ENCODE data around the gene ATP1A4. TPM values are rescaled to one million over a fixed set of nuclear protein-coding genes. Genes with fewer than 3 reads are reported as not detected.
A peak's percentile ranks its signal among the peaks of the same experiment; 100 is the strongest.

ATP1A4 gene
- polyA plus RNA-seq, 2 donors, result 0.06 TPM; not detected in 1

DNA sequence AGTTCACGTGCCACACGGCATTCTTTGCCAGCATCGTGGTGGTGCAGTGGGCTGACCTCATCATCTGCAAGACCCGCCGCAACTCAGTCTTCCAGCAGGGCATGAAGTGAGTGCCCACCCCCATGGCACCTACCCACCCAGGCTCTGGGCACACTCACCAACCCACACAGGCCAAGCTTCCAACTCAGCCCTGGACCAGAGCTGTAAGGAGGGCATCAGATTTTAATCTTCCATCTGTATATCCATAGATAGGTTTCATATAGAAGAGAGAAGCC is 14.5 kb upstream of the ATP1A4 start:
- Histone ChIP-seq H3K36me3 (ENCODE audit: control insufficient read depth in 2 of 2, insufficient read depth in 2 of 2, low read length in 1 of 2) (no peaks in the 10 kb centered on the region), H3K27me3 (ENCODE audit: control insufficient read depth in 1 of 2, insufficient read depth in 2 of 2, low read length in 2 of 2) (no peaks in the 10 kb centered on the region), H3K4me3 (ENCODE audit: low read depth in 1 of 2, low read length in 2 of 2) (no peak overlapping the region), H3K4me1 (ENCODE audit: control insufficient read depth in 2 of 2, insufficient read depth in 2 of 2, low read length in 1 of 2) (peaks cover 0 to 2% of the 10 kb centered on the region in 2 donors), H3K27ac (ENCODE audit: low read depth in 2 of 2, low read length in 1 of 2) (peak overlapping the region in 1 of 2 donors; percentile 37), H3K9me3 (ENCODE audit: control insufficient read depth in 2 of 2, insufficient read depth in 1 of 2, low read depth in 1 of 2, low read length in 1 of 2) (no peaks in the 10 kb centered on the region)
- WGBS, 2 donors, result 94 to 97% methylated on average over 5 of the region's 5 CpGs

DNA sequence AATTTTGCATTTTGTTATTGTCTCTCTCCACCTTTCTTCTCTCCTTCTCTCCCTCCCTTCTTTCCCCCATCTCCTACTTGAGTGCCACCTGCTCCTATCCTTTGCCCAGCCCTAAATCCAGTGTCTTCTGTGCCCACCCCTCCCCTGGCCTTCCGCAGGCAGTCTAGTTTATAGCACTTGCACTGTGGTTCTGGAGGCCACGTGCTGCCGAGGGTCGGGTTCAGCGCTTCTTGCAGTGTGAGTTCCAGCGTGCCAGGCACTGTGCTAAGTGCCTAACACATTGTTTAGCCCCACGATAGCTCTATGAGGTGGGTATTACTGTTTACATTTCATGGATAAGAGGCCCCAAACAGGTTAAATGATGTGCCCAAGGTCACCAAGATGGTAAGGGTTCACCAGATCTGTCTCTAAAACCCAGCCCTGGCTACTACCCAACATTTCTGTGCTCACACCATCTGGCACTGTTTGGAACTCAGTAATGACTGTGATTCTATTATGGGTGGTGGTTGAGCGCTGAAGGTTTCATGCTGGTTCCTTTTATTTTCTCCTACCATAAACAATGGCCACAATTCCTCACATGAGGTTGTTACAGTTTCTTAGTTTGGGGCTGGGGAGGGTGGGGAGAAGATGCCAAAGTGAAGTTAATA is 14.1 kb upstream of the ATP1A4 start:
- no peaks in the 10 kb centered on the region for H3K27me3 ChIP-seq (ENCODE audit: control insufficient read depth in 1 of 2, insufficient read depth in 2 of 2, low read length in 2 of 2)
- H3K27ac ChIP-seq (ENCODE audit: low read depth in 2 of 2, low read length in 1 of 2), result peak overlapping the region in 1 of 2 donors; percentile 23
- H3K36me3 ChIP-seq (ENCODE audit: control insufficient read depth in 2 of 2, insufficient read depth in 2 of 2, low read length in 1 of 2), result no peaks in the 10 kb centered on the region
- H3K4me3 ChIP-seq (ENCODE audit: low read depth in 1 of 2, low read length in 2 of 2), result no peak overlapping the region
- WGBS, 2 donors, result 86% methylated on average over 8 of the region's 8 CpGs
- H3K9me3 ChIP-seq (ENCODE audit: control insufficient read depth in 2 of 2, insufficient read depth in 1 of 2, low read depth in 1 of 2, low read length in 1 of 2), result no peaks in the 10 kb centered on the region
- H3K4me1 ChIP-seq (ENCODE audit: control insufficient read depth in 2 of 2, insufficient read depth in 2 of 2, low read length in 1 of 2), result peaks cover 0 to 2% of the 10 kb centered on the region in 2 donors

DNA sequence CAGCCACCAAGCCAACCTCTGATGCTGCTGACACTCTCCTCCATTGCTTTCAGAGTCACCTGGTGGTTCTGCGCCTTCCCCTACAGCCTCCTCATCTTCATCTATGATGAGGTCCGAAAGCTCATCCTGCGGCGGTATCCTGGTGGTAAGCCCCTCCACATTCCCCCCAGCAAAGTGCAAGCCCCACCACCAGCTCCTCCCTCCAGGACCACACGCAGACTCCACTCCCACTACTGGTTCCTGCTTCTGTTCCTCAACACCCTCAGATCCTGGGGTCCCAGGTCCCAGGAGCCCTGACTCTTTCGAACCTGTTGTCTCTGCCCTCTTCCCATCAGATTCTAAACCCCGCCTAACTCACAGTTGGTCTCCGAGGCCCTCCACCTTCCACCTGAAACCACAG is 11.6 kb upstream of the ATP1A4 start:
- Histone ChIP-seq H3K27me3 (ENCODE audit: control insufficient read depth in 1 of 2, insufficient read depth in 2 of 2, low read length in 2 of 2) (no peaks in the 10 kb centered on the region), H3K4me3 (ENCODE audit: low read depth in 1 of 2, low read length in 2 of 2) (no peak overlapping the region), H3K9me3 (ENCODE audit: control insufficient read depth in 2 of 2, insufficient read depth in 1 of 2, low read depth in 1 of 2, low read length in 1 of 2) (no peaks in the 10 kb centered on the region), H3K27ac (ENCODE audit: low read depth in 2 of 2, low read length in 1 of 2) (no peak overlapping the region), H3K36me3 (ENCODE audit: control insufficient read depth in 2 of 2, insufficient read depth in 2 of 2, low read length in 1 of 2) (no peaks in the 10 kb centered on the region), H3K4me1 (ENCODE audit: control insufficient read depth in 2 of 2, insufficient read depth in 2 of 2, low read length in 1 of 2) (peaks cover 0 to 2% of the 10 kb centered on the region in 2 donors)
- WGBS, 2 donors, result 92 to 95% methylated on average over 8 of the region's 8 CpGs

DNA sequence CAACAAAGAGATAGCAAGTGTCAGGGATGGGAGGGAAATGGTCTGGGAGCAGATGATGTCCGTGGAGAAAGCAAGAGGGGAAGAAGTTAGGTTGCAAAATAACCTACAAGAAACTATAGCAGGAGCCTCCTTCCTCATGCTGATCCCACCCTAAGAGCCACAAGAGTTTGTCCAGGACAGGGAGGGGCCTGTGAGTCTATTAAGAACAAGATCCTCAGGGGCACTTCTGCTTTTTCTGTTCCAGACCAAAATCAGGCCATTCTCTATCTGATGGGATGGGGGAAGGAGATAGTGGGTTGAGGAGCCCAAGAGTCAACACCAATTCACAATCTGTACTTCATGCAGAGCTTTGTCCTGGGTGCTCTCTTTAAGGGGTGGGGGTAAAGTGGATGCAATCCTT is 7.7 kb upstream of the ATP1A4 start:
- Histone ChIP-seq H3K9me3 (ENCODE audit: control insufficient read depth in 2 of 2, insufficient read depth in 1 of 2, low read depth in 1 of 2, low read length in 1 of 2) (no peaks in the 10 kb centered on the region), H3K4me1 (ENCODE audit: control insufficient read depth in 2 of 2, insufficient read depth in 2 of 2, low read length in 1 of 2) (no peaks in the 10 kb centered on the region), H3K27me3 (ENCODE audit: control insufficient read depth in 1 of 2, insufficient read depth in 2 of 2, low read length in 2 of 2) (no peaks in the 10 kb centered on the region), H3K4me3 (ENCODE audit: low read depth in 1 of 2, low read length in 2 of 2) (no peak overlapping the region), H3K36me3 (ENCODE audit: control insufficient read depth in 2 of 2, insufficient read depth in 2 of 2, low read length in 1 of 2) (no peaks in the 10 kb centered on the region), H3K27ac (ENCODE audit: low read depth in 2 of 2, low read length in 1 of 2) (no peak overlapping the region)
- WGBS, 2 donors, result 42% methylated on average over 1 of the region's 1 CpG

DNA sequence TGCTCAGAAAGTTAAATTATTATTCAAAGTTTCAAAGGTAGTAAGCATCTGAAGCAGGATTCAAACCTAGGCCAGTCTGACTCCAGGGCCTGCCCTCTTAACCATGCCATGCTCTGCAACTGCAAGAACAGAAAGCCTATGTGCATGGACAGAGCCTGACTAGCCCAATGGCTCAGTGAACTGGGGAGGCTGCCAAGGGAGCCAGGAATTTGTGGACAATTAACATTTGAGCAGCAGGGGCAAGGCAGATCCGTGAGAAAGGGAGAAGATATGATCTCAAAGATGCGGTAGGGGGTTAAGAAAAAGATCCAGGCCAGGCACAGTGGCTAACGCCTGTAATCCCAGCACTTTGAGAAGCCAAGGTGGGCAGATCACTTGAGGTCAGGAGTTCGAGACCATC is 6.5 kb upstream of the ATP1A4 start:
- no peaks in the 10 kb centered on the region for H3K9me3 ChIP-seq (ENCODE audit: control insufficient read depth in 2 of 2, insufficient read depth in 1 of 2, low read depth in 1 of 2, low read length in 1 of 2)
- no peaks in the 10 kb centered on the region for H3K4me1 ChIP-seq (ENCODE audit: control insufficient read depth in 2 of 2, insufficient read depth in 2 of 2, low read length in 1 of 2)
- no peaks in the 10 kb centered on the region for H3K27me3 ChIP-seq (ENCODE audit: control insufficient read depth in 1 of 2, insufficient read depth in 2 of 2, low read length in 2 of 2)
- 63 to 67% methylated on average over 4 of the region's 4 CpGs for WGBS, 2 donors
- no peak overlapping the region for H3K4me3 ChIP-seq (ENCODE audit: low read depth in 1 of 2, low read length in 2 of 2)
- no peaks in the 10 kb centered on the region for H3K36me3 ChIP-seq (ENCODE audit: control insufficient read depth in 2 of 2, insufficient read depth in 2 of 2, low read length in 1 of 2)
- no peak overlapping the region for H3K27ac ChIP-seq (ENCODE audit: low read depth in 2 of 2, low read length in 1 of 2)

DNA sequence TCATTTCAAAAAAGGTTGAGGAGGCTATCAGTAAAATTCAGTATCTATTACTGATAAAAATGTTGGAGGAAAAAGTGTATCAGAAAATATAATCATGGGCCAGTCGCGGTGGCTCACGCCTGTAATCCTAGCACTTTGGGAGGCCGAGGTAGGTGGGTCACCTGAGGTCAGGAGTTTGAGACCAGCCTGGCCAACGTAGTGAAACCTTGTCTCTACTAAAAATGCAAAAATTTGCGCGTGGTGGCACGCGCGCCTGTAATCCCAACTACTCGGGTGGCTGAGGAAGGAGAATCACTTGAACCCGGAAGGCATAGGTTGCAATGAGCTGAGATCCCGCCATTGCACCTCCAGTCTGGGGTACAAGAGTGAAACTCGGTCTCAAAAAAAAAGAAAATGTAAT is 5.3 kb upstream of the ATP1A4 start:
- no peaks in the 10 kb centered on the region for H3K4me1 ChIP-seq (ENCODE audit: control insufficient read depth in 2 of 2, insufficient read depth in 2 of 2, low read length in 1 of 2)
- no peaks in the 10 kb centered on the region for H3K9me3 ChIP-seq (ENCODE audit: control insufficient read depth in 2 of 2, insufficient read depth in 1 of 2, low read depth in 1 of 2, low read length in 1 of 2)
- no peaks in the 10 kb centered on the region for H3K36me3 ChIP-seq (ENCODE audit: control insufficient read depth in 2 of 2, insufficient read depth in 2 of 2, low read length in 1 of 2)
- H3K27ac ChIP-seq (ENCODE audit: low read depth in 2 of 2, low read length in 1 of 2), result no peak overlapping the region
- H3K27me3 ChIP-seq (ENCODE audit: control insufficient read depth in 1 of 2, insufficient read depth in 2 of 2, low read length in 2 of 2), result no peaks in the 10 kb centered on the region
- WGBS, 2 donors, result 92 to 93% methylated on average over 14 of the region's 14 CpGs
- no peak overlapping the region for H3K4me3 ChIP-seq (ENCODE audit: low read depth in 1 of 2, low read length in 2 of 2)

DNA sequence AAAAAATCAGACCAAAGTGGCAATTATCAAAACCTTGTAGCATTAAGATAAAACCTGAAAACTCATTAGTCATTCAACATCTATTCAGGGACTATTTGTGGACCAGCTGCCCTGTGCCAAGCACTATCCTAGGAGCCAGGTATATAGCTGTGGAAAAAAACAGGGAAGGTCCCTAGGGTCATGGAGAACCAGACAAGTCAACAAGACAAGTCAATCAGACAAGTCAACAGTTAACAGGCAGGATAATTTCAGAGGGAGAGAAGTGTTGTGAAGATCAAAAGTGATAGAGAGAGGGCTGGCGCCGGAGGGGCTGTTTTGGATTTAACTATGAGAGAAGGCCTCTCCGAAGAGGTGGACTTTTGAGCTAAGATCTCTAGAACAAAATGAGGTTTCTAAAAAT is 3.3 kb upstream of the ATP1A4 start:
- Histone ChIP-seq H3K4me3 (ENCODE audit: low read depth in 1 of 2, low read length in 2 of 2) (no peak overlapping the region), H3K27ac (ENCODE audit: low read depth in 2 of 2, low read length in 1 of 2) (no peak overlapping the region), H3K4me1 (ENCODE audit: control insufficient read depth in 2 of 2, insufficient read depth in 2 of 2, low read length in 1 of 2) (no peaks in the 10 kb centered on the region), H3K36me3 (ENCODE audit: control insufficient read depth in 2 of 2, insufficient read depth in 2 of 2, low read length in 1 of 2) (no peaks in the 10 kb centered on the region), H3K9me3 (ENCODE audit: control insufficient read depth in 2 of 2, insufficient read depth in 1 of 2, low read depth in 1 of 2, low read length in 1 of 2) (no peaks in the 10 kb centered on the region), H3K27me3 (ENCODE audit: control insufficient read depth in 1 of 2, insufficient read depth in 2 of 2, low read length in 2 of 2) (no peaks in the 10 kb centered on the region)
- 89 to 97% methylated on average over 3 of the region's 3 CpGs for WGBS, 2 donors

DNA sequence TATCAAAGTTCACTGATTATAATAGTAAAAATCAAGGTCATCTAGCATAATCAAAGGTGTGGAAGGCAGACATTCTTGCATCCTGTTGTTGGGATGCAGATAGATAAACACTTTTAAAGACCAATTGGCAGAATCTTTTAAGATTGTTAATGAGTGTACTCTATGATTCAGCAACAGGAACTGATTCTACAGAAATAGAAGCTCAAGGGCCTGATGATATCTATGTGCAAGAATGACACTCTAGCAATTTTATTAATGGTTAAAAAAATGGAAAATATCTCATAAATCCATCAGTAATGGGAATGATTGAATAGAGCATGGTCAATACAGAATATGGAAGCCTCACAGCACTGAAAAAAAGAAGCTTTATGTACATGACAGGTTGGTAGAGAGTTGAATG is 2.2 kb upstream of the ATP1A4 start:
- no peaks in the 10 kb centered on the region for H3K4me1 ChIP-seq (ENCODE audit: control insufficient read depth in 2 of 2, insufficient read depth in 2 of 2, low read length in 1 of 2)
- H3K9me3 ChIP-seq (ENCODE audit: control insufficient read depth in 2 of 2, insufficient read depth in 1 of 2, low read depth in 1 of 2, low read length in 1 of 2), result no peaks in the 10 kb centered on the region
- no peaks in the 10 kb centered on the region for H3K36me3 ChIP-seq (ENCODE audit: control insufficient read depth in 2 of 2, insufficient read depth in 2 of 2, low read length in 1 of 2)
- H3K4me3 ChIP-seq (ENCODE audit: low read depth in 1 of 2, low read length in 2 of 2), result no peak overlapping the region
- no peak overlapping the region for H3K27ac ChIP-seq (ENCODE audit: low read depth in 2 of 2, low read length in 1 of 2)
- no peaks in the 10 kb centered on the region for H3K27me3 ChIP-seq (ENCODE audit: control insufficient read depth in 1 of 2, insufficient read depth in 2 of 2, low read length in 2 of 2)

DNA sequence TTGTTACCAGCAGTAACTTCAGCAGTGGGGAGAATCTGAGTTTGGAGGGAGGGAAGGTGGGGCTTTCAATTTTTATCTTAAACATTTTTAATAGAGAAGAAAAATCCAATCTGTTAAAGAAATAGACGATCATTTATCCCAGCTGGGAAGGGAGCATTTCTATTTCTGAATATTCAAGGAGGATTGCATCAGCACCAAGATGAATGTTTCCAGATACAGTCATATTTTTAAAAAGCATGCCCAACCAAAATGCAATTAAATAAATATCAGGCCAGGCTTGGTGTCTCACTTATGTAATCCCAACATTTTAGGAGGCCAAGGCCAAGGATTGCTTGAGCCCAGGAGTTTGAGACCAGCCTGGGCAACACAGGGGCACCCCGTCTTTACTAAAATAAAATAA is 1.7 kb upstream of the ATP1A4 start:
- H3K4me1 ChIP-seq (ENCODE audit: control insufficient read depth in 2 of 2, insufficient read depth in 2 of 2, low read length in 1 of 2), result no peaks in the 10 kb centered on the region
- H3K27ac ChIP-seq (ENCODE audit: low read depth in 2 of 2, low read length in 1 of 2), result no peak overlapping the region
- no peaks in the 10 kb centered on the region for H3K9me3 ChIP-seq (ENCODE audit: control insufficient read depth in 2 of 2, insufficient read depth in 1 of 2, low read depth in 1 of 2, low read length in 1 of 2)
- no peaks in the 10 kb centered on the region for H3K36me3 ChIP-seq (ENCODE audit: control insufficient read depth in 2 of 2, insufficient read depth in 2 of 2, low read length in 1 of 2)
- no peaks in the 10 kb centered on the region for H3K27me3 ChIP-seq (ENCODE audit: control insufficient read depth in 1 of 2, insufficient read depth in 2 of 2, low read length in 2 of 2)
- 78 to 82% methylated on average over 2 of the region's 2 CpGs for WGBS, 2 donors
- H3K4me3 ChIP-seq (ENCODE audit: low read depth in 1 of 2, low read length in 2 of 2), result no peak overlapping the region

DNA sequence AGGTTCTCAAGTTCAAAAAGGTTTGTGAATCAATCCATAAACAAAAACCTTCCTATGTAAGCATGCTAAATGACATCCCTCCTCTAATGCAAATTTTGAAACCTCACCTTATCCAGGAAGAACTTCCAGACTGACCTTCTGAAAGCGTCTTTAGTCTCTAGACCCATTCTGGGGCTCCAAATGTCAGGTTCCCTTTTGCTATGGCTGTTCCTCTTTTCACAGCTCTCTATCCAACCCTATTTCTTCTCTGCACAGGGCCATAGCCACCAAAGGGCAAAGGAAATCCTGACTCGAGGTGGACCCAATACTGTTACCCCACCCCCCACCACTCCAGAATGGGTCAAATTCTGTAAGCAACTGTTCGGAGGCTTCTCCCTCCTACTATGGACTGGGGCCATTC is 3.4 kb downstream of the ATP1A4 start:
- Histone ChIP-seq H3K27me3 (ENCODE audit: control insufficient read depth in 1 of 2, insufficient read depth in 2 of 2, low read length in 2 of 2) (no peaks in the 10 kb centered on the region), H3K4me3 (ENCODE audit: low read depth in 1 of 2, low read length in 2 of 2) (no peak overlapping the region), H3K4me1 (ENCODE audit: control insufficient read depth in 2 of 2, insufficient read depth in 2 of 2, low read length in 1 of 2) (no peaks in the 10 kb centered on the region), H3K36me3 (ENCODE audit: control insufficient read depth in 2 of 2, insufficient read depth in 2 of 2, low read length in 1 of 2) (no peaks in the 10 kb centered on the region), H3K27ac (ENCODE audit: low read depth in 2 of 2, low read length in 1 of 2) (no peak overlapping the region), H3K9me3 (ENCODE audit: control insufficient read depth in 2 of 2, insufficient read depth in 1 of 2, low read depth in 1 of 2, low read length in 1 of 2) (no peaks in the 10 kb centered on the region)
- WGBS, 2 donors, result 85 to 88% methylated on average over 3 of the region's 3 CpGs

All from esophagus (tissue), 2 donors.